Right lobe of liver (tissue), 4 donors: ENCODE results near the gene MOB3B.

Source experiments
- POLR2A ChIP-seq: fragments of 450-650 bp; IDR thresholded peaks from one replicate; pipeline ENCODE4 v1.6.1; 2017; ENCODE audit warnings: antibody characterized with exemption, mild to moderate bottlenecking
- TF ChIP-seq, protein P1 (sequence below), 4 donors: fragments of 200-600 bp in 3 of 4; fragments of 450-650 bp in 1 of 4; IDR thresholded peaks; one replicate each; pipeline versions ENCODE4 v1.5.1 to v1.8.0; 2016 to 2022; ENCODE audit warnings: antibody characterized with exemption in 4 of 4, mild to moderate bottlenecking in 2 of 4
- donor health status: DM: no; HTN: no; CAD: no.
- donor health status: DM: no; HTN: no; CAD: no.
- donor health status: DM: no; HTN: yes; CAD: no.

DNA sequence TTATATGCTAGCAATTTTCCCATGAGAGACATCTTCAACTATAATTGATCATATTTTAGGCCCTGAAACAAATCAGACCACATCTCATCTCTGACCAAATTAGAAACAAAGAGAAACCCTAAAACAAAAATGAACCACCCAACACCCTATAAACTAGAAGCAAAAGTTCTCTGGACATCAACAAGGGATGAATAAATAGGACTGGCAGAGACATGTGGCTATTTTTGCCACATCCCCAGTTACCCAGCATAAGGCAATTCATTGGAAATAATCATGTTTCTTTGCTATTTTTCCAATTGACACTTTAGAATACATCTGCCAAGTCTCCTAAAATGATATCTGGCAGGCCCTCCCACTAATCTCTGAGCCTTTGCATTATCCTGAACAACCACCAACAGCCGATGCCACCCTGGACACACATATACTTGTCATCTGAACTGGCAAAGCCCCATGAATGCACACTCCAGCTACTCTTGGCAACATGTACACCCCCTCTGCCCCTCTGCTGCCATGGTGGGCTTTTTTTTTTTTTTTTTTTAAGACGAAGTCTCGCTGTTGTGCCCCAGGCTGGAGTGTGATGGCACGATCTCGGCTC is 179.1 kb downstream of the MOB3B start:
- TF ChIP-seq, protein P1, sequence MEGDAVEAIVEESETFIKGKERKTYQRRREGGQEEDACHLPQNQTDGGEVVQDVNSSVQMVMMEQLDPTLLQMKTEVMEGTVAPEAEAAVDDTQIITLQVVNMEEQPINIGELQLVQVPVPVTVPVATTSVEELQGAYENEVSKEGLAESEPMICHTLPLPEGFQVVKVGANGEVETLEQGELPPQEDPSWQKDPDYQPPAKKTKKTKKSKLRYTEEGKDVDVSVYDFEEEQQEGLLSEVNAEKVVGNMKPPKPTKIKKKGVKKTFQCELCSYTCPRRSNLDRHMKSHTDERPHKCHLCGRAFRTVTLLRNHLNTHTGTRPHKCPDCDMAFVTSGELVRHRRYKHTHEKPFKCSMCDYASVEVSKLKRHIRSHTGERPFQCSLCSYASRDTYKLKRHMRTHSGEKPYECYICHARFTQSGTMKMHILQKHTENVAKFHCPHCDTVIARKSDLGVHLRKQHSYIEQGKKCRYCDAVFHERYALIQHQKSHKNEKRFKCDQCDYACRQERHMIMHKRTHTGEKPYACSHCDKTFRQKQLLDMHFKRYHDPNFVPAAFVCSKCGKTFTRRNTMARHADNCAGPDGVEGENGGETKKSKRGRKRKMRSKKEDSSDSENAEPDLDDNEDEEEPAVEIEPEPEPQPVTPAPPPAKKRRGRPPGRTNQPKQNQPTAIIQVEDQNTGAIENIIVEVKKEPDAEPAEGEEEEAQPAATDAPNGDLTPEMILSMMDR (IDR thresholded peaks at IDR 0.05), result no peak
- TF ChIP-seq POLR2A, result no peak
